ENCODE measurements around the gene C11orf42.
A peak's percentile ranks its signal among the peaks of the same experiment; 100 is the strongest.
"Not testable (repeated sequence)": the region's sequence is repeated elsewhere in the genome, so short reads cannot be mapped to it uniquely, and the experiment has no call there.

C11orf42 gene

DNA sequence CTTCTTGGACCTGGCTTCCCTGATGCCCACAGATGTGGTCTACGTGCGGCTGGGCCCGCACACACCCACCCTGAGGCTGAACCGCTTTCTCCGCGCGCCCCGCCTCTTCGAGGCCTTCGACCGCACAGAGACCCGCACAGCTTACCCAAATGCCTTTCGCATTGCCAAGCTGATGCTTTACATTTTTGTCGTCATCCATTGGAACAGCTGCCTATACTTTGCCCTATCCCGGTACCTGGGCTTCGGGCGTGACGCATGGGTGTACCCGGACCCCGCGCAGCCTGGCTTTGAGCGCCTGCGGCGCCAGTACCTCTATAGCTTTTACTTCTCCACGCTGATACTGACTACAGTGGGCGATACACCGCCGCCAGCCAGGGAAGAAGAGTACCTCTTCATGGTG lies 34.8 kb downstream of the C11orf42 start:
- ATAC-seq, result no peak
- TF ChIP-seq GLIS3 (CRISPR knock-in tag; IDR thresholded peaks at IDR 0.05) (no peak), ZNF565 (CRISPR knock-in tag; conservative IDR thresholded peaks at IDR 0.05; ENCODE audit: low read depth) (no peak), PPARA (CRISPR knock-in tag; IDR thresholded peaks at IDR 0.05; ENCODE audit: borderline replicate concordance) (no peak), CREB5 (CRISPR knock-in tag; IDR thresholded peaks at IDR 0.05; ENCODE audit: low read depth) (no peak)
- TF ChIP-seq, protein P1, sequence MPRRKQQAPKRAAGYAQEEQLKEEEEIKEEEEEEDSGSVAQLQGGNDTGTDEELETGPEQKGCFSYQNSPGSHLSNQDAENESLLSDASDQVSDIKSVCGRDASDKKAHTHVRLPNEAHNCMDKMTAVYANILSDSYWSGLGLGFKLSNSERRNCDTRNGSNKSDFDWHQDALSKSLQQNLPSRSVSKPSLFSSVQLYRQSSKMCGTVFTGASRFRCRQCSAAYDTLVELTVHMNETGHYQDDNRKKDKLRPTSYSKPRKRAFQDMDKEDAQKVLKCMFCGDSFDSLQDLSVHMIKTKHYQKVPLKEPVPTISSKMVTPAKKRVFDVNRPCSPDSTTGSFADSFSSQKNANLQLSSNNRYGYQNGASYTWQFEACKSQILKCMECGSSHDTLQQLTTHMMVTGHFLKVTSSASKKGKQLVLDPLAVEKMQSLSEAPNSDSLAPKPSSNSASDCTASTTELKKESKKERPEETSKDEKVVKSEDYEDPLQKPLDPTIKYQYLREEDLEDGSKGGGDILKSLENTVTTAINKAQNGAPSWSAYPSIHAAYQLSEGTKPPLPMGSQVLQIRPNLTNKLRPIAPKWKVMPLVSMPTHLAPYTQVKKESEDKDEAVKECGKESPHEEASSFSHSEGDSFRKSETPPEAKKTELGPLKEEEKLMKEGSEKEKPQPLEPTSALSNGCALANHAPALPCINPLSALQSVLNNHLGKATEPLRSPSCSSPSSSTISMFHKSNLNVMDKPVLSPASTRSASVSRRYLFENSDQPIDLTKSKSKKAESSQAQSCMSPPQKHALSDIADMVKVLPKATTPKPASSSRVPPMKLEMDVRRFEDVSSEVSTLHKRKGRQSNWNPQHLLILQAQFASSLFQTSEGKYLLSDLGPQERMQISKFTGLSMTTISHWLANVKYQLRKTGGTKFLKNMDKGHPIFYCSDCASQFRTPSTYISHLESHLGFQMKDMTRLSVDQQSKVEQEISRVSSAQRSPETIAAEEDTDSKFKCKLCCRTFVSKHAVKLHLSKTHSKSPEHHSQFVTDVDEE (CRISPR knock-in tag; IDR thresholded peaks at IDR 0.05), result no peak

- ATAC-seq, result no peak
- TF ChIP-seq SNAI2 (CRISPR knock-in tag; IDR thresholded peaks at IDR 0.05), result no peak
- TF ChIP-seq ZC3H10 (CRISPR knock-in tag; IDR thresholded peaks at IDR 0.05), result no peak
- TF ChIP-seq ESRRG (CRISPR knock-in tag; IDR thresholded peaks at IDR 0.05), result no peak
- TF ChIP-seq ZFP30 (CRISPR knock-in tag; IDR thresholded peaks at IDR 0.05), result no peak
- TF ChIP-seq GLIS3 (CRISPR knock-in tag; IDR thresholded peaks at IDR 0.05), result no peak
- no peak for TF ChIP-seq PPARA (CRISPR knock-in tag; IDR thresholded peaks at IDR 0.05; ENCODE audit: borderline replicate concordance)
- TF ChIP-seq, protein P2, sequence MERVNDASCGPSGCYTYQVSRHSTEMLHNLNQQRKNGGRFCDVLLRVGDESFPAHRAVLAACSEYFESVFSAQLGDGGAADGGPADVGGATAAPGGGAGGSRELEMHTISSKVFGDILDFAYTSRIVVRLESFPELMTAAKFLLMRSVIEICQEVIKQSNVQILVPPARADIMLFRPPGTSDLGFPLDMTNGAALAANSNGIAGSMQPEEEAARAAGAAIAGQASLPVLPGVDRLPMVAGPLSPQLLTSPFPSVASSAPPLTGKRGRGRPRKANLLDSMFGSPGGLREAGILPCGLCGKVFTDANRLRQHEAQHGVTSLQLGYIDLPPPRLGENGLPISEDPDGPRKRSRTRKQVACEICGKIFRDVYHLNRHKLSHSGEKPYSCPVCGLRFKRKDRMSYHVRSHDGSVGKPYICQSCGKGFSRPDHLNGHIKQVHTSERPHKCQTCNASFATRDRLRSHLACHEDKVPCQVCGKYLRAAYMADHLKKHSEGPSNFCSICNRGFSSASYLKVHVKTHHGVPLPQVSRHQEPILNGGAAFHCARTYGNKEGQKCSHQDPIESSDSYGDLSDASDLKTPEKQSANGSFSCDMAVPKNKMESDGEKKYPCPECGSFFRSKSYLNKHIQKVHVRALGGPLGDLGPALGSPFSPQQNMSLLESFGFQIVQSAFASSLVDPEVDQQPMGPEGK (CRISPR knock-in tag; IDR thresholded peaks at IDR 0.05; ENCODE audit: borderline replicate concordance), result no peak
- no peak for TF ChIP-seq ZNF8 (CRISPR knock-in tag; IDR thresholded peaks at IDR 0.05)
- TF ChIP-seq OSR1 (CRISPR knock-in tag; IDR thresholded peaks at IDR 0.05), result no peak
Observed at GRCh38 chr11:6240781-6241180, 35.4 kb downstream of the C11orf42 start.

GRCh38 chr11:6241316-6241715 lies 36.0 kb downstream of the C11orf42 start:
- ATAC-seq, result no peak
- TF ChIP-seq, protein P3, sequence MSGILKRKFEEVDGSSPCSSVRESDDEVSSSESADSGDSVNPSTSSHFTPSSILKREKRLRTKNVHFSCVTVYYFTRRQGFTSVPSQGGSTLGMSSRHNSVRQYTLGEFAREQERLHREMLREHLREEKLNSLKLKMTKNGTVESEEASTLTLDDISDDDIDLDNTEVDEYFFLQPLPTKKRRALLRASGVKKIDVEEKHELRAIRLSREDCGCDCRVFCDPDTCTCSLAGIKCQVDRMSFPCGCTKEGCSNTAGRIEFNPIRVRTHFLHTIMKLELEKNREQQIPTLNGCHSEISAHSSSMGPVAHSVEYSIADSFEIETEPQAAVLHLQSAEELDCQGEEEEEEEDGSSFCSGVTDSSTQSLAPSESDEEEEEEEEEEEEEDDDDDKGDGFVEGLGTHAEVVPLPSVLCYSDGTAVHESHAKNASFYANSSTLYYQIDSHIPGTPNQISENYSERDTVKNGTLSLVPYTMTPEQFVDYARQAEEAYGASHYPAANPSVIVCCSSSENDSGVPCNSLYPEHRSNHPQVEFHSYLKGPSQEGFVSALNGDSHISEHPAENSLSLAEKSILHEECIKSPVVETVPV (CRISPR knock-in tag; IDR thresholded peaks at IDR 0.05), result no peak
- no peak for TF ChIP-seq POU6F1 (CRISPR knock-in tag; IDR thresholded peaks at IDR 0.05; ENCODE audit: borderline replicate concordance, low read depth)
- TF ChIP-seq TOX (CRISPR knock-in tag; IDR thresholded peaks at IDR 0.05; ENCODE audit: borderline replicate concordance), result no peak

DNA sequence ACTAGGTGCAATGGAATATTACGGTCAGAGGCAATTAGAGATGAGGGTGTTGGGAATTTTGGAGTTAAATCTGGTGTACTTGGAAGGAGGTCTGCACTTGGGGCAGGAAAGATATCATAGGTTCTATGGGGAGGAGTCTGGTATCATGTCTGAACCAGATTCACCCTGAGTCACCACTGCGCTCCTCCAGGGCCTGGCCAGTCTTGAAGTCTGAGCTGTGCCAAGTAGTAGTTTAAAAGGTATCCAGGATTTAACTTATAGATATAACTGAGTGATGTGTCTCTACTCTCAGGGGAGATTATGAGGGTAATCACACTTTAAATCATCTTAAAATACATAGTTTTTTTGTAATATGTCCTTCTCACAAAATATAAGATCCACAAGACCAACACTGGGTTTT lies 40.2 kb downstream of the C11orf42 start:
- ATAC-seq, result no peak
- TF ChIP-seq PPARA (CRISPR knock-in tag; IDR thresholded peaks at IDR 0.05; ENCODE audit: borderline replicate concordance), result no peak

GRCh38 chr11:6248248-6248647 lies 42.9 kb downstream of the C11orf42 start:
- no peak for ATAC-seq

GRCh38 chr11:6248897-6249296 lies 43.5 kb downstream of the C11orf42 start:
- ATAC-seq, result not testable (repeated sequence)
- peak; percentile 52 for TF ChIP-seq ZNF8 (CRISPR knock-in tag; IDR thresholded peaks at IDR 0.05)

More at GRCh38 chr11:6248248-6248647, 42.9 kb downstream of the C11orf42 start:
- TF ChIP-seq RARB (CRISPR knock-in tag; IDR thresholded peaks at IDR 0.05), result no peak
